Posterior cingulate gyrus (tissue), 11 donors: Measurements from ENCODE around the gene ABT1.
"Not testable (repeated sequence)": the region's sequence is repeated elsewhere in the genome, so short reads cannot be mapped to it uniquely, and the experiment has no call there.

Experiments
- DNase-seq, 10 donors: peaks; one replicate each; pipeline versions ENCODE4 v3.0.0 to v3.0.0-alpha.2; 2020 to 2021; ENCODE audit warnings: mixed read lengths in 3 of 10
- intact Hi-C: fragments of 100-400 bp; cut with DNase I; formaldehyde crosslinking; loops from one replicate; pipeline ENCODE4 v1.15.1; 2023

The ABT1 gene

DNA sequence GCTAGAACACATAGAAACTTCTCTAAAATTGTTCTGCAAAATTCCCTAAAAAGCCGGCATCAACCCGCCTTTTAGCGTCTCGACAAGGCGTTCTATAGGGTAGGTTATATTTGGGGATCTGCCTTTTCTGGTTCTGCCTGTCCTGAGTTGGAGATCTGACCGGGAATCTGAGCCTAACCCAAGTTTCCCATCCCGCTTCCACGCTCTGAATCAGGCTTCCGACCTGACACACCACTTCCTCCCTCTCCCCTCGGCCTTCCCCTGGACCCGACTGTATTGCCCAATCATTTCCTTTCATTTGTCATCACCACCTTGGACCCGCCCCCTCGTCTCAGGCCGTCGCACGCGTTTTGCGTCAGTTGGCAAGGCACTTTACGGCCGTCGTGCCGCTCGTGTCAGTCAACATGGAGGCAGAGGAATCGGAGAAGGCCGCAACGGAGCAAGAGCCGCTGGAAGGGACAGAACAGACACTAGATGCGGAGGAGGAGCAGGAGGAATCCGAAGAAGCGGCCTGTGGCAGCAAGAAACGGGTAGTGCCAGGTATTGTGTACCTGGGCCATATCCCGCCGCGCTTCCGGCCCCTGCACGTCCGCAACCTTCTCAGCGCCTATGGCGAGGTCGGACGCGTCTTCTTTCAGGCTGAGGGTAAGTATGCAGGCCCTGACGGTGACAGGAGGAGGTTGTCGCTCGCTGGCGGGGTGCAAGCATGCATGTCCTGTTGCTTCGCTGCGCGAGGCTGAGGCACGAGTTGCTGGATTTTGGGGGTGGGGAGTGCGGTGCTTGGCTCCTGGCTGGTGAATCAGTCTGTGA lies at the start of gene ABT1:
Gene ABT1, plus strand, starts transcription at position 375 of the 810 bp plus-strand sequence. Its CDS starts 30 bp downstream, at position 405.
- DNase-seq = peak; percentile 96 to 100 (median 98)
- intact Hi-C loops = loop anchor here (10.0 kb wide), 1 partner anchor 62 kb away; the partner anchor contains the start of gene HMGN4

- DNase-seq, intact Hi-C loops: not testable (repeated sequence)
These were observed 49.4 kb upstream of the ABT1 start for GRCh38 chr6:26547363-26547762.

- DNase-seq = peak in 3 of 10 donors; percentile 29 to 80 (median 77)
- intact Hi-C loops = loop anchor here (10.0 kb wide), 1 partner anchor 236 kb away; no protein-coding TSS in a partner anchor
These were observed 46.3 kb upstream of the ABT1 start for GRCh38 chr6:26550250-26550993.

DNA sequence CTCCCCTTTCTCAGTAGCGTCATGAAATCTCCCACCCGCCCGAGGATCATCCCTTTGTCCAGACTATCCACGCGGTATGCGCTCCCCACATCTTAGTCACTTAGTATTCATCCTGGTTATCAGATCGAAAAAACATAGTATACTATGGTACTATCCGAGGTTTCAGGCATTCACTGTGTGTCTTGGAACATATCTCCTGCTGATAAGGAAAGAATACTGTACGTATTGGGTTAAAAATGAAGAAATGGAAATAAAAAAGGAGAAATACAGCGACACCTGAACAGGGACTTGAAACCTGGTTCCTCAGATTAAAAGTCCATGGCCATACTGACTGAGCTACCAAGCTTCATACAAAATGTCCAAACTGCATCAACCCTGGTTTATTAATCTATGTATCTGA lies 44.5 kb upstream of the ABT1 start:
- no peak for DNase-seq
- intact Hi-C loops = loop anchor here (10.0 kb wide), 1 partner anchor 237 kb away; no protein-coding TSS in a partner anchor

GRCh38 chr6:26552640-26553188 lies 44.0 kb upstream of the ABT1 start:
- intact Hi-C loops = loop anchor here (1.0 to 10.0 kb wide), 3 partner anchors 14 to 238 kb away; partner anchors contain the start of gene HMGN4
- DNase-seq = no peak

GRCh38 chr6:26553264-26553634 lies 43.5 kb upstream of the ABT1 start:
- peak; percentile 63 to 95 (median 76) for DNase-seq

GRCh38 chr6:26553635-26554446 lies 42.9 kb upstream of the ABT1 start:
- intact Hi-C loops = loop anchor here (1.0 to 10.0 kb wide), 3 partner anchors 14 to 239 kb away; partner anchors contain the start of gene HMGN4
- peak in 9 of 10 donors; percentile 40 to 94 (median 55) for DNase-seq

More at GRCh38 chr6:26553264-26553634, 43.5 kb upstream of the ABT1 start:
- intact Hi-C loops = loop anchor here (1.0 to 10.0 kb wide), 3 partner anchors 15 to 238 kb away; partner anchors contain the start of gene HMGN4

DNA sequence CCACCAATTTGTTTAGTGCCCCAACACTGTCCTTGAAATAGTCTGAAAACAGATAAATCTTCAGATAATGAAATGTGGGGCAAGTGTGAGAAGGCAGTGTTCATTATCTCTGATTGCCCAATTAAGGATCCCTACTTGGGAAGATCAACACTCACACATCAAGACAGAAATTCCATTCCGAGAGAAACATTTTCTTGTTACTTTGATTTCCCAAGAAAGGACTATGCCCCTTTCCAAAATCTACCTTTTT lies 42.4 kb upstream of the ABT1 start:
- DNase-seq = no peak
- intact Hi-C loops = loop anchor here (10.0 kb wide), 1 partner anchor 240 kb away; no protein-coding TSS in a partner anchor

DNA sequence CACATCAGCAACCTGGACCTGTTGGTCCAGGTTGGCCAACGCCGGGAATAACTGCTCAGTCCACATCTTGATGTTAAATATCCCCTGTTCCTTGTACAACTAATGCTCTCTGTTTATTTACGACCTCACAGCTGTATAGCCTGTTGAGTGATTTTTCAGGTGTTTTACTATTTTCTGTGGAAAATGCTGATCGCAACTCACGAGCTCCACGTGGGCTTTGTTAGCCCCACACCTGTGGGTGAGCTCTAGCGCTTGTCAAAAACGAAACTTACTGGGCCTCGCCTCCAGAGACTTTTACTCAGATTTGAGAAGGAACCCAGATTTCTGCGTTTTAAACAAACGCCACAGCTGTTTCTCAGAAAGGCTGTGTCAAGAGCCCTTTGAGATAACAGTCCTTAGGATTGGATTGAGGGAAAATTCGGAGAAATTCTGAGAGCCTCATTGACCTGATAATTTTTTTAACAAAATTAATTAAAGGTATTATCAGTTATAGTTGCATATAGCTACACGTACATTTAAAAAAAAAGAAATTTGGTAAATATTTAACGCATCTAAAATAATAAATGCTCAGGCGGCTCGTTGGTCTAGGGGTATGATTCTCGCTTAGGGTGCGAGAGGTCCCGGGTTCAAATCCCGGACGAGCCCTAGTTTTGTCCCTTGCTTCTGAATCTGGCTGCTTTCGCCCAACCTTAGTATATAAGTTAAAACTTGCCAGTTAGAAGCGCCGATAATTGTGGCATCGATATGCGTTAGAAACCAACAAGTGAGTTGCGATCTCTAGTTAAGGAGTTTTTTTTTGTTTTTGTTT lies 41.9 kb upstream of the ABT1 start:
- intact Hi-C loops = loop anchor here (10.0 kb wide), 1 partner anchor 240 kb away; no protein-coding TSS in a partner anchor
- DNase-seq = peak in 6 of 10 donors; percentile 19 to 86 (median 45)

DNA sequence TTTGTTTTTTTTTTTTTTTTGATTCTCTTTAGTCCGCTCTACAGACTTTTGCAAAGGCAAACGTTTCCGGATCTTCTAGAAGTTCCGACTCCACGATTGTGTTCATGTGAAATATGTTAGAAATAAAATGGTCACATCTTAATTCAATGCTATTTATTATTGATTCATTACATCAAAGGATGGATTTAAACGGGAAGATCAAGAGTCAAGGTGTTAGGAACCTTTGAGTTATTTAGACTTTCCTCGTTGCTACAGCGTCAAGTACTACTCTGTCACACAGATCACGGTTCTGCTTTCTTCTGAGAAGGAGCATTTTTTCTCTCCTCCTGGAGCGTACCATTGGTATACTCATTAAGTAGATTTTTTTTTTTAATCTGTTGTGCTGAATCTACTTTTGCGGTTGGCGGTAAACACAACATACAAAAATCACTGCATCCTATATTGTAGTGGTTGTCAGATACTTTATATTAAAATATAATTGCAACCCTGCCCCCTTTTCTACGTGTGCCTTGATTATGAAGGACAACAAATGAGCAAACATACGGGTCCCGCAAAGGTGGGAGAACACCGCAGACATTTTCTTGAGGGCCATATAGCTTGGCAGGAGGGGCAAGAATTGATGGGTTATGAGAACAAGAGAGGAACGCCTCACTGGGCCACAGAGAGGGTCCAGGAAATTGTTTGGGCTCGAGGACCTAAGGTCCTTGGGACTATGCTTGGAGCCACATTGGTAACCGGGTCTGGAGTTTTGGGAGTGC lies 41.1 kb upstream of the ABT1 start:
- intact Hi-C loops = loop anchor here (10.0 kb wide), 1 partner anchor 241 kb away; no protein-coding TSS in a partner anchor
- DNase-seq = no peak

GRCh38 chr6:26556263-26557070 lies 40.3 kb upstream of the ABT1 start:
- intact Hi-C loops = loop anchor here (10.0 kb wide), 1 partner anchor 242 kb away; no protein-coding TSS in a partner anchor
- DNase-seq = peak in 3 of 10 donors; percentile 24 to 84 (median 49)

DNA sequence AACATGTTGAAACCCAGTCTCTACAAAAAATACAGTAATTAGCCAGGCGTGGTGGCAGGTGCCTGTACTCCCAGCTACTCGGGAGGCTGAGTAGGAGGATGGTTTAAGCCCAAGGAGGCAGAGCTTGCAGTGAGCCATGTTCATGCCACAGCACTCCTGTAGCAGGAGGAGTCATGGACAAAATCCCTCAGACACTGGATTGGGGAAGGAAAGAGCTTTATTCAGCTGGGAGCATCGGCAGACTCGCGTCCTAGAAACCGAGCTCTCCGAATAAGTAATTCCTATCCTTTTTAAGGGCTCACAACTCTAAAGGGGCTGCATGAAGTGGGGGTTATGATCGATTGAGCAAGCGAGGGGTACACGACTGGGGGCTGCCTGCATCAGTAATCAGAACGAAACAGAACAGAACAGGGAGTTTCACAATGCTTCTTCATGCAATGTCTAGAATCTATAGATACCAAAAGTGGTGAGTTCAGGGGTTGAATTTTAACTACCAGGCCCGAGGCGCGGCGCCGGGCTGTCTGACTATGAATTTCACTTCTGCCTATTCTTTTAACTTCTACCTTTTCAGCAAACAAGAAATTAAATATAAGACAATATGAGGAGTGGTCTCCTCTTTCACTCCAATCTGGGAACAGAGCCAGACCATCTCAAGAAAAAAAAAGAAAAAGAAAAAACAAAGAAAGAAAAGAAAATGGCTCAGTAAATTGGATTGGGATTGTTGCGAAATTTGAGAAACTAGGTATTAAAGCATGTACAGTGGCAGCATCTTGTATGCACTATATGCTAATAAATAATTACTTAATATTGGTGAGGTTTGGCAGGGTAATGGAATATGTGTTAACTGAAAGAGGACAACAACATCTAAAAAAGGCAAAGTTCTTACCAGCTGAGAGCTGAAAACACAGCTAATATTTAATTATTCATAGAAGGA lies 35.0 kb upstream of the ABT1 start:
- intact Hi-C loops = no loop called here
- no peak for DNase-seq

DNA sequence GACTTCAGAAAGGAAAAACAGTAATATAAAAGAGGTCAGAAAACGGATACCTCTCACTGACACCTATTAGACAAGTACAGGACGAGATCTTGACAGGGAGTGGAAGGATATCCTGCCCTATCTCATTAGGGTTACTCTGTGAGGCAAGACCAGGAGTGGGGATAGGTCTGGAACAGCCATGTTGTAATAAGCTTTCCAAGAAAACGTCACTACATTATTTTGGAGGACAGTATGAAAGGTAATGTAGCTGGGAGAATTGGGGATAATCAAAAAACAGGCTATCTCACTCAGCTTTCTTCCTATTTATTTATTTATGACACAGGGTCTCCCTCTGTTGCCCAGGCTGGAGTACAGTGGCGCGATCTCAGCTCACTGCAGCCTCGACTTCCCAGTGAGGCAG lies 33.3 kb upstream of the ABT1 start:
- no peak for DNase-seq

DNA sequence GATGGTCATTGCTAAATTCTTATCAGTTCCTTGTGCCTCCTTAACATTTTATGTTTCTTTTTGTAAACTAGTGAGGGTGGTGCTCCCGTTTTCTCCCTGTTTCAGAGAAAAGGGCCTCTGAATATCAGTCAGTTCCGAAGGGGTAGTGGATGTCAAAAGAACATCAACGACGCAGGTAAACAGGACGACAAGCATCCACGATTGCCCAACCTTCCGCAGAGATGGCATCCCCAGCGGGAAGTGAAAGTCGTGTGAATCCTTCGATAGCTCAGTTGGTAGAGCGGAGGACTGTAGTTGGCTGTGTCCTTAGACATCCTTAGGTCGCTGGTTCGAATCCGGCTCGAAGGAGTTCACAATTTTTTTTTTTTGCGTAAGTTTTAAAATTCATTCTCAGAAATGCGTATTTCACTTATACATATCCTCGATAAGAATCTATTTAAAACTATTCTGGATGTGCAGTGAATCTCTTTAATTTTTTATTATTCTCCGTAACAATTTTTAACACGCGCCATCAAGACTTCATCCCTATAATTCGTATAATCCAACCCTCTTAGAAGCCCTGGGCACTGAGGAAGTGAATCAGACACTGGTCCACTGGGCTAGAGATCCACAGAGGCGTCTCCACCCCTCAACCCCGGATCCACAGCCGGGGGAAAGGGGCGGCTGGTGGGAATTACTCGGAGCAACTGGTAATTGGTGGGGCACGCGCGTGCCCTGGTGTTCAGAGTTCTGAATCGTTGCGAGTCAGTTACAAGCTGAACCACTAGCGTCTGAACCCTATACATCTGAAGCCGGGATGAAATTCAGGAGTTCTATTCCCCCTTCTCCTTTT lies 27.9 kb upstream of the ABT1 start:
- intact Hi-C loops = loop anchor here (1.0 kb wide), 1 partner anchor 16 kb away; no protein-coding TSS in a partner anchor
- DNase-seq = peak; percentile 88 to 99 (median 95)

More for the DNA sequence above, 33.3 kb upstream of the ABT1 start:
- intact Hi-C loops = no loop called here

- intact Hi-C loops = no loop called here
- no peak for DNase-seq
These were observed 27.4 kb upstream of the ABT1 start for GRCh38 chr6:26569433-26569764.
